Measurements from ENCODE around the gene GNAI2. TPM values are rescaled to one million over a fixed set of nuclear protein-coding genes. Genes with fewer than 3 reads are reported as not detected.
A peak's percentile ranks its signal among the peaks of the same experiment; 100 is the strongest.

Gene GNAI2
- total RNA-seq, 1 experiment from 2014 or later: 185 TPM

- TF ChIP-seq ZSCAN18 (CRISPR knock-in tag; IDR thresholded peaks at IDR 0.05) (no peak), USF2 (CRISPR knock-in tag; IDR thresholded peaks at IDR 0.05) (peak; percentile 52), SP1 (CRISPR knock-in tag; conservative IDR thresholded peaks at IDR 0.05) (peak; percentile 62)
These were observed 39.4 kb downstream of the GNAI2 start (continued) for GRCh38 chr3:50275141-50275995.

GRCh38 chr3:50275996-50276761, 40.2 kb downstream of the GNAI2 start:
- ATAC-seq (peak; percentile 14), DNase-seq (ENCODE audit: low spot score) (peak; percentile 65)
- H3K27ac Mint-ChIP-seq: no peak overlapping the region
- peaks cover 64% of the 10 kb centered on the region for H3K27me3 Mint-ChIP-seq (ENCODE audit: low read depth)
- H3K4me1 Mint-ChIP-seq: peaks cover 27% of the 10 kb centered on the region
- H3K9me3 Mint-ChIP-seq: no peaks in the 10 kb centered on the region
- ChIA-PET POLR2A (interaction anchor here (0.6 to 1.5 kb wide), 4 partner anchors 16 to 137 kb away, joined by 3 to 5 read pairs (median 3); partner anchors contain the start of gene IFRD2), CTCF (interaction anchor here (0.8 to 12.5 kb wide), 12 partner anchors 11 to 139 kb away, joined by 3 to 145 read pairs (median 18); partner anchors contain the start of genes GNAI2, GNAT1, HYAL2 and HYAL3)
- peak overlapping the region; percentile 80 for H3K4me3 Mint-ChIP-seq
- no peaks in the 10 kb centered on the region for H3K36me3 Mint-ChIP-seq
- TF ChIP-seq ARID4B (CRISPR knock-in tag; IDR thresholded peaks at IDR 0.05; ENCODE audit: borderline replicate concordance) (no peak; the same call in 1 of the 2 replicates), ERG (CRISPR knock-in tag; IDR thresholded peaks at IDR 0.05) (no peak), HMGXB4 (CRISPR knock-in tag; IDR thresholded peaks at IDR 0.05) (no peak), FOXK1 (CRISPR knock-in tag; IDR thresholded peaks at IDR 0.05) (peak; percentile 36; the same call in 1 of the 2 replicates), GABPB1 (CRISPR knock-in tag; IDR thresholded peaks at IDR 0.05) (no peak), GTF2I (CRISPR knock-in tag; conservative IDR thresholded peaks at IDR 0.05) (no peak), ZNF138 (CRISPR knock-in tag; conservative IDR thresholded peaks at IDR 0.05) (no peak), NR1H2 (CRISPR knock-in tag; IDR thresholded peaks at IDR 0.05) (no peak), ETV6 (CRISPR knock-in tag; IDR thresholded peaks at IDR 0.05) (0 out of 2 replicates have a peak, but pooled peaks have one; percentile 19), CBFB (CRISPR knock-in tag; IDR thresholded peaks at IDR 0.05; ENCODE audit: low read depth) (0 out of 2 replicates have a peak, but pooled peaks have one; percentile 56), CREB1 (CRISPR knock-in tag; IDR thresholded peaks at IDR 0.05) (peak; percentile 15; the same call in 1 of the 2 replicates), IRF1 (CRISPR knock-in tag; IDR thresholded peaks at IDR 0.05) (peak; percentile 69; the same call in 1 of the 2 replicates), GRHL2 (CRISPR knock-in tag; IDR thresholded peaks at IDR 0.05; ENCODE audit: insufficient replicate concordance, severe bottlenecking) (no peak), ELF4 (CRISPR knock-in tag; IDR thresholded peaks at IDR 0.05; ENCODE audit: low read depth) (no peak), MYBL2 (CRISPR knock-in tag; IDR thresholded peaks at IDR 0.05) (no peak), MXD4 (CRISPR knock-in tag; IDR thresholded peaks at IDR 0.05; ENCODE audit: borderline replicate concordance) (no peak)

Data from WTC11 (cell line).